Epithelial cell of proximal tubule (primary cell): ENCODE results near the gene TCERG1L. TPM values are rescaled to one million over a fixed set of nuclear protein-coding genes. Genes with fewer than 3 reads are reported as not detected.

Source experiments
- DNase-seq: peaks from one replicate; pipeline ENCODE4 v3.0.0-alpha.2; 2011; ENCODE audit warnings: low read depth
- H3K4me3 ChIP-seq: 2 replicates; pipeline ENCODE4 v1.5.1; 2011; ENCODE audit warnings: low read depth, mild to moderate bottlenecking, low read length
- total RNA-seq: library from RNA; depleted of rRNA; stranded (reverse); fragments of >200 nt; gene quantifications from 2 replicates; pipeline ENCODE4 v1.2.3, GENCODE V29; 2015
- TF ChIP-seq, protein P1 (sequence below): conservative IDR thresholded peaks from 2 replicates; pipeline ENCODE4 v1.5.1; 2012; ENCODE audit warnings: low read depth, mild to moderate bottlenecking, low read length

Gene TCERG1L
- total RNA-seq, 1 donor from 2014 or later: not detected

DNA sequence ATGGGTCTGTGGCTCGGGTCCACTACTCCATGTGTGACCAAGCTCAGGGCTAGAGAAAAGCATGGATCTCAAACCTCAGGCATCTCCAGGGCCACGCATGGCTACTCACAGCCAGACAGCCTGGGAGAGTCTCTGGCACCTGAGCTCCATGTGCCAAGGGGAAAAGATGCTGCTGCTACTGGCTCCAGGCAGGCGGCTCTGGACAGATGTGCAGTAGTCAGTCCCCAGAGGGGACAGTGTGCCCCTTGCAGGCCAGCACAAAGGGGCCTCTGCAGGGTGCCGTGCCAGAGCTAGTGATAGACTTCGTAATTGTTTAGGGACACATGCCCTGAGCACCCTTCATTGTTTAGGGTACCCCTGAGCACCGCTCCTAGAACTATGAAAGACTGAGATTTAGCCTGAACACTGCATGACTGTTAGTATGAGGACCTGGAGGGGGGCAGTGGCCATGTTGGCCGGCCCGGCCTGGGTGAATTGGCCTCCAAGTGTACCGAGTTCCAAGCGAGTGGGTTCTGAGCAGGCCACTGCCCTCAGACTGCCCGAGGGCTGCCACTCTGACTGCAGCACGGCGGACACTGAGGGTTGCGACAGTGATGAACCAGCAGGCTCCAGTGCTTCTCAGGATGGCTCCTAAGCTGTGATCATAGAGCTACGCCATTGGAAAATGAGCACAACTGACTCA lies 80.7 kb downstream of the TCERG1L start:
- no peak for DNase-seq
- H3K4me3 ChIP-seq: no peak overlapping the region
- TF ChIP-seq, protein P1, sequence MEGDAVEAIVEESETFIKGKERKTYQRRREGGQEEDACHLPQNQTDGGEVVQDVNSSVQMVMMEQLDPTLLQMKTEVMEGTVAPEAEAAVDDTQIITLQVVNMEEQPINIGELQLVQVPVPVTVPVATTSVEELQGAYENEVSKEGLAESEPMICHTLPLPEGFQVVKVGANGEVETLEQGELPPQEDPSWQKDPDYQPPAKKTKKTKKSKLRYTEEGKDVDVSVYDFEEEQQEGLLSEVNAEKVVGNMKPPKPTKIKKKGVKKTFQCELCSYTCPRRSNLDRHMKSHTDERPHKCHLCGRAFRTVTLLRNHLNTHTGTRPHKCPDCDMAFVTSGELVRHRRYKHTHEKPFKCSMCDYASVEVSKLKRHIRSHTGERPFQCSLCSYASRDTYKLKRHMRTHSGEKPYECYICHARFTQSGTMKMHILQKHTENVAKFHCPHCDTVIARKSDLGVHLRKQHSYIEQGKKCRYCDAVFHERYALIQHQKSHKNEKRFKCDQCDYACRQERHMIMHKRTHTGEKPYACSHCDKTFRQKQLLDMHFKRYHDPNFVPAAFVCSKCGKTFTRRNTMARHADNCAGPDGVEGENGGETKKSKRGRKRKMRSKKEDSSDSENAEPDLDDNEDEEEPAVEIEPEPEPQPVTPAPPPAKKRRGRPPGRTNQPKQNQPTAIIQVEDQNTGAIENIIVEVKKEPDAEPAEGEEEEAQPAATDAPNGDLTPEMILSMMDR: no peak

DNA sequence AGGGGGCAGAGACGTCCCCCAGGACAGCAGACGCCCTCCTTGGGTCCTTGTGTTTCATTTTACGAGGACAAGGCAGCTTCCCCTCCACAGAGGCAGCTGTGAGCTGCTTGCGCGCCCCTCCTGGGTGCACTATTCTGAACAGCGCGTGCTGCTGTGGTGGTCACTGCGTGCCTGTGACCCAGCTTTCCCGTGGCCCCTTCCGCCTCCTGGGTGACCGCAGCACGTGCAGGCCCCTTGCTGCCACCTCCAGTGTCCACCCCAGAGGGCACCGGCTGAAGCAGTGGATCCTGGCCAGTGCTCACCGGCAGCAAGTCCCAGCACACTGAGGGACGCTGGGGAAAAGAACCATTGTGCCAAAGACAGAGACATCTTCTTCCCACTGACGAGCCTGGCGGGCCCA lies 81.4 kb downstream of the TCERG1L start:
- TF ChIP-seq, protein P1: no peak
- H3K4me3 ChIP-seq: no peak overlapping the region
- DNase-seq: no peak

DNA sequence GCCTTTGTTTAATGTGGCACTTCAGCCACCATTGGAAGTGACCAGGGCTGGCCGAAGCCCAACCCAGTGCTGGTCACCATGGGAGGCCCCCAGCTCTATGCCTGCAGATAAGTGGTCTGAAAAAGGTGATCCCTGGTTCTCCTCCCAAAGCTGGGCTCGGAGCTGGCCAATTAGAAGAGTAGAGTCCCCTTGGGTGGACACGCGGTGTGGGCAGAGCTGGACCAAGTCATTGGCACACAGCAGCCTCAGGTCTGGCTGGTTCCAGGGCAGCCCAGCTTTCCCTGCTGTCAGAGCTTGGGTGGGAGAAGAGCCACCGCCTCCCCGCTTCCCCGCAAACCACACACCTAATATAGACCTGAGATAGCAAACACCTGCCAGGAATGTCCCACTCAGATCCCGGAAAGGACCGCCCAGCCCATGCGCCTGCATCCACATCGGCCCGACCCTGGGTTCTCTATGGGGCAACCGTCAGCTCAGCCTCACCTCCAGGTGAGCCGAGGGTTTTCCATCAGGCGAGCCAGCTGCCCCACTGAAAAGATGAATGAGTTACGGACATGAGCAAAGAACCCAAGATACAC lies 84.3 kb downstream of the TCERG1L start:
- no peak overlapping the region for H3K4me3 ChIP-seq
- TF ChIP-seq, protein P1: no peak
- DNase-seq: no peak

DNA sequence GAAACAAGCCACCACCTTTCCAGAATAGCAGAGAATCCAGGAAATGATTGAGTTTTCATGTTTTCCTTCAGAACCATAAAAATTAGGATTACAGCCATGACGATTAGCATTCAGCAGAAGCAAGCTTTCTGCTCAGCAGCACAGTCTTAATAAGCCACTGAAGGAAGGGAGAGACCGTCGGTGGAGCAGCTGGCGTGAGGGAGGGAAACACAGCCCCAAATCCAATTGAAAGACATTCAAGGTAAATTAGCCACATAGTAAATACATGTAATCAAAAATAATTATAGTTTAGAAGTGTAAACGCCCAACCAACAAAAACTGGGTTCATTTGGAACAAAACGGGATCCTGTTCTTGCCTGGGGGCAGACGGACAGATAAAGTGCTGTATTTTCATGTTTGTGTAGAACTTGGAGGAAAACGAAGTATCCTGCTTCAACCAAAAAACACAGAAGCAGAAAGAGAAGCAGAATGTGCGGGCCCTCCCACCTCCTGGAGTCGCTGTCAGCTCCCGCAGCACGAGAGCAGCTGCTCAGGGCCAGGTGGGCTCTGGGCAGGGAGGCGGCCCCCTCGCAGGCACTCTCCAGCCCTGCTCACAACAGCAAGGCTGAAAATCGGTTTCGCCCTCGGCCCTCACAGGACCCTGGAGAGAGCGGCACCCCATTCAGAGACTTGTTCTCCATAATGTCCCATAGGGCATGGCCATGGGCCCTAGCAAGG lies 84.9 kb downstream of the TCERG1L start:
- H3K4me3 ChIP-seq: no peak overlapping the region
- TF ChIP-seq, protein P1: no peak
- DNase-seq: no peak

DNA sequence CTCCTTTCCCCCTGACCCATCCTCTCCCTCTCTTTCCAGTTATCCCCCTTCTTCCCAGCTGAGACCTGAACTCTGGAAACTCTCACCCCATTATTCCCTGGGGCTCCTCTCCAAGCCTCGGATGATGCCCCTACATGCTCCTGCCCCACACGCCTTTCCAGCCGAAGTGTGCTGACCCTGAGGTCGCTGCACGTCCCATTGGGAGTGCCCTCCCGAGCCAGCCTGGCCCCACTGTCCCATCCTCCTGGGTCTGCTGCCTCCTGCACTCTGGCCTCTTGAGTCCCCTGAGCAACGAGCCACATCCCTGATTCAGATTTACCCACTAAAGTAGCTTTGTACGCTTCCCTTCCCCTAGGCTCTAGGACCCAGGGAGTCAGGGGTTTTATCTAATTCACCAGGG lies 87.4 kb downstream of the TCERG1L start:
- no peak overlapping the region for H3K4me3 ChIP-seq
- DNase-seq: no peak
- TF ChIP-seq, protein P1: no peak

DNA sequence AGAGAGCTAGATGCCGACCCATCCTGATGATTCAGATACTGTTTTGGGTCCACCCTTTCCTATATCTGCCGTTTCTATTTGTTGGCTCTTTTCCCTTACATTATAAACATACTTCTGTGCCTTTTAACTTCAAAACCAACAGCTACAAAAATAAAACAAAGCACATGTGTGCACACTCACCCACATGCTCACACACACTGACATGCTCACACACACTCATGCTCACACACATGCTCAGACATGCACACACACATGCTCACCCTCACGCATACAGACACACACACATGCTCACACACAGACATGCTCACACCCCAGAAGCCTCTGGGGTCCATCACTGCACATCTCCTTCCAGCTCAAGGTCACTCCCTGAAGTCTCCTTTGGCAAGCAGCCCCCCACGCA lies 88.1 kb downstream of the TCERG1L start:
- no peak for DNase-seq
- TF ChIP-seq, protein P1: no peak
- H3K4me3 ChIP-seq: no peak overlapping the region
